PC-9 (cell line): ENCODE results near the gene RYR2.

Experiments
- CTCF ChIP-seq: fragments of 200-600 bp; sonication (generic); conservative IDR thresholded peaks from 2 replicates; pipeline ENCODE4 v1.6.1; 2017; ENCODE audit warnings: mixed run types, antibody characterized with exemption, mild to moderate bottlenecking, moderate library complexity
- EZH2 ChIP-seq: fragments of 200-600 bp; sonication (generic); IDR thresholded peaks from 2 replicates; pipeline ENCODE4 v1.8.0; 2017; ENCODE audit warnings: antibody characterized with exemption, low read depth

GRCh38 chr1:237613984-237614383 lies 572.0 kb downstream of the RYR2 start:
- TF ChIP-seq CTCF (no peak), EZH2 (no peak)
